ENCODE measurements around the gene DOCK7. TPM values are rescaled to one million over a fixed set of nuclear protein-coding genes. Genes with fewer than 3 reads are reported as not detected.
A peak's percentile ranks its signal among the peaks of the same experiment; 100 is the strongest.

The DOCK7 gene
- polyA plus RNA-seq, 4 donors, result 51.5 to 61.5 (median 56.5) TPM

DNA sequence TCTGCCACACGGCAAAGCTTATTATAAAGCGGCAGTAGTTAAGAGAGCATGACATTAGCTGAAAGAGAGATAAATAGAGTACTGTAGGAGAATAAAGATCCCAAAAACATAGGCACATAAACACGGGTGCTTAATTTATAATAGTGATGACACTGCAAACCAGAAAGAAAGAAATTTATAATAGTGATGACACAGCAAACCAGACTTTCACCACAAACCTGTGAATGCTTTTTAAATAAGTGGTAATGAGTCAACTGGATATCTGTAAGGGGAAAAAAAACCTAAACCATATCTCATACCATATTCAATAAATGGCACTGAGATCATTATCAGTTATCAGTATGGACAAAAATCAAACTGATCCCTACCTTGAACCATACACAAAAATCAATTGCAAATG is 225.8 kb downstream of the DOCK7 start:
- DNase-seq (ENCODE audit: low read depth in 4 of 4, low spot score in 2 of 4), result no peak

DNA sequence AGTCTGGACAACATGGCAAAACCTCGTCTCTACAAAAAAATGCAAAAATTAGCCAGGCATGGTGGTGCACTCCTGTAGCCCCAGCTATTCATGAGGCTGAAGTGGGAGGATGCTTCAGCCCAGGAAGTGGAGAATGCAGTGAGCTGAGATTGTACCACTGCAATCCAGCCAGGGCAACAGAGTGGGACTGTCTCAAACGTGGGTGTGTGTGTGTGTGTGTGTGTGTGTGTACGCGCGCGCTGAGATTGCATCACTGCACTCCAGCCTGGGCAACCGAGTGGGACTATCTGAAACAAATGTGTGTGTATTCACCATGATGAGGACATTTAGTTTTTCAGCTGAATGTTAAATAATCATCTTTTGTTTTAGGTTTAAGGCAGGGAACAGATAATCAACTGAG is 230.2 kb downstream of the DOCK7 start:
- no peak for DNase-seq (ENCODE audit: low read depth in 4 of 4, low spot score in 2 of 4)

DNA sequence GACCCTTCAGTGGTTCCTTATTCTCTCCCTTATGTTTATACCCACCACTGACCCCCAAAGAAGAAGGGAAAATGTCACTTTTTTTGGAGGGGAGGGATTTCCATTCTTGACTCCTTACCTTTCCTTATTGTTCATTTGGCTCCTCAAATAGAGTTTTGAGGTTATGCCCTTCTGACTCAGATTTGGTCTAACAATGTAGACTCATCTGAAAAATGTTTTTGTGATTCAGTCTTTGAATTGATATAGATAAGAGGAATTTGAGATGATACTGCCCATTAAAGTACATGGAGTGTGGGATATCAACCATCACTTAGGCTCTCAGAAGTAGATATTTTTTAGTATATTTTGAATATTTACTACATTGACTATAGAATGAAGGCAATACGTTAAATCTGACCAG is 235.2 kb downstream of the DOCK7 start:
- DNase-seq (ENCODE audit: low read depth in 4 of 4, low spot score in 2 of 4), result no peak

DNA sequence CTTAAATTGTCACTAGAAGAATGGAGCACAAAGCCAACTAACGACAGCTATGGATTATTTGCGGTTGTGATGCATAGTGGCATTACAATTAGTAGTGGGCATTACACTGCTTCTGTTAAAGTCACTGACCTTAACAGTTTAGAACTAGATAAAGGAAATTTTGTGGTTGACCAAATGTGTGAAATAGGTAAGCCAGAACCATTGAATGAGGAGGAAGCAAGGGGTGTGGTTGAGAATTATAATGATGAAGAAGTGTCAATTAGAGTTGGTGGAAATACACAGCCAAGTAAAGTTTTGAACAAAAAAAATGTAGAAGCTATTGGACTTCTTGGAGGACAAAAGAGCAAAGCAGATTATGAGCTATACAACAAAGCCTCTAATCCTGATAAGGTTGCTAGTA is 237.9 kb downstream of the DOCK7 start:
- DNase-seq (ENCODE audit: low read depth in 4 of 4, low spot score in 2 of 4), result no peak

DNA sequence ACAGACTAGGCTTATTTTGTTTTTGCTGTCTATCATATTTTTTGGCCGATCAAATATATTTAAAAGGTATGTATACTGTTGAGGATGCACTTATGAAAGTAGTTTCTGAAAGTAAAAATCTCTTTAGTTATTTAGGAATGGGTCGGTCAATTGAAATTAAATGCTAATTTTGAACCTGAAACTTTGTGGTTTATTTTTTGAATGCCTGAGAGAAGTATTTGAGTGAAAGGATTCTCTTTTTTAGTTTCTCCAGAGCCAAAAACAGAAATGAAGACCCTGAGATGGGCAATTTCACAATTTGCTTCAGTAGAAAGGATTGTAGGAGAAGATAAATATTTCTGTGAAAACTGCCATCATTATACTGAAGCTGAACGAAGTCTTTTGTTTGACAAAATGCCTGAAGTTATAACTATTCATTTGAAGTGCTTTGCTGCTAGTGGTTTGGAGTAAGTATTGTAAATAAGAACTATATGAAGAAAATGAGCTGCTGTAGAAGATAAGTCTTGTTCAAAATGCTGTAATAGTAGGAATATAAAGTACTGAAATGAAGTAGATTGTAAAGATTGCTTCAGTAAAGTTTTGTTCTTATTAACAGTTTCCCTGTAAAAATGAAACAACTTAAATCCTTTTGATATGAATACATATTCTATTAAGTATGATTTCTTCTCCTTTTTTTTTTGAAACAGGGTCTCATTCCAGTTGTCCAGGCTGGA is 239.8 kb downstream of the DOCK7 start:
- DNase-seq (ENCODE audit: low read depth in 4 of 4, low spot score in 2 of 4), result no peak

DNA sequence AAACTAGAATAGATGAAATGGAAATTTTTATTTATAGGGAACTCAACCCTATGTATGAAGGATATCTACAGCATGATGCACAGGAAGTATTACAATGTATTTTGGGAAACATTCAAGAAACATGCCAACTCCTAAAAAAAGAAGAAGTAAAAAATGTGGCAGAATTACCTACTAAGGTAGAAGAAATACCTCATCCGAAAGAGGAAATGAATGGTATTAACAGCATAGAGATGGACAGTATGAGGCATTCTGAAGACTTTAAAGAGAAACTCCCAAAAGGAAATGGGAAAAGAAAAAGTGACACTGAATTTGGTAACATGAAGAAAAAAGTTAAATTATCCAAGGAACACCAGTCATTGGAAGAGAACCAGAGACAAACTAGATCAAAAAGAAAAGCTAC is 243.5 kb downstream of the DOCK7 start:
- no peak for DNase-seq (ENCODE audit: low read depth in 4 of 4, low spot score in 2 of 4)

DNA sequence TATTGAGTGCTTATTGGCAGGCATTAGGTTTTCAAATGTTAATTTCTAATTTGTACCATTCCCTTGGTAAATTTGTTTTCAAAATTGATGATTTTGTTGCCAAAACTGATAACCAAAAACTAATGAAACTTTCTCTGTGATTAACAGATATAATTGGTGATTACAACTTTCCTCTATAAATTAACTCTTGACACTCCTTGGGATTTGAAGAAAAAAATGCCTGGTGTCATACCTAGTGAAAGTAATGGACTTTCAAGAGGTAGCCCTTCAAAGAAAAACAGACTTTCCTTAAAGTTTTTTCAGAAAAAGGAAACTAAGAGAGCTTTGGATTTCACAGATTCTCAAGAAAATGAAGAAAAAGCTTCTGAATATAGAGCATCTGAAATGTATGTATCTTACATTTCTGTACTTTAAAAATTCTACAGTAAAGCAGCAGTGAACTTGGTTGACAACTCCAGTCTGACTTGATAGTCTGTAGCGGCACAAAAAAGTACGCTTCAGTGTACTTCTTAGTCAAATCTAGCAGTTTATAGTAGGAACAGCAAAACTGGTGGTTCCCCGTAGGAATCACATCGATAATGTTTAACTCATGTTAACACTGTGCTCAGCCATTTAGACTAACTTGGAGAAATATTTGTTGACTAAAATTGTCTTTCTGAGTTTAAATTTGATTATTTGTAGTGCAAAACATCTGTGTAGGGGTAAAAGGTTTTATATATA is 248.4 kb downstream of the DOCK7 start:
- no peak for DNase-seq (ENCODE audit: low read depth in 4 of 4, low spot score in 2 of 4)

DNA sequence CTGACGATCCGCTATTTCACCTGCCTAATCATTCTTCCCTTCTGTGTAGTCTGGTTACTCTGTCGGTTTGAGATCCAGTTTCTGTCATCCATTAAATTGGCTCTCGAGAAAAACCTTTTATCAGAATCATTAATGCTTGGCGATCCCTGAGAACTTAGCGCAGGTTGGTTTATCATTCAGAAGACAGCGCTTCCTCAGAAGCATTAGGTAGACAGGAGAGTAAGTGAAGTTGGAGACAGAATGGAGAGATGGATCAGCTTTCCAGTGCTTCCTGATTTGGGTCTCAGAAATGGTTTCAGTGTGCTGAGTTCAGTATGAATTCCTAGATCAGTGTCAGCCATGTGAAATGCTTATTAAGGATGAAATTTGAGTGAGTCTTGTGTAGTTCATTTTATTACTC is 250.0 kb downstream of the DOCK7 start:
- DNase-seq (ENCODE audit: low read depth in 4 of 4, low spot score in 2 of 4), result peak in 1 of 4 donors; percentile 23

DNA sequence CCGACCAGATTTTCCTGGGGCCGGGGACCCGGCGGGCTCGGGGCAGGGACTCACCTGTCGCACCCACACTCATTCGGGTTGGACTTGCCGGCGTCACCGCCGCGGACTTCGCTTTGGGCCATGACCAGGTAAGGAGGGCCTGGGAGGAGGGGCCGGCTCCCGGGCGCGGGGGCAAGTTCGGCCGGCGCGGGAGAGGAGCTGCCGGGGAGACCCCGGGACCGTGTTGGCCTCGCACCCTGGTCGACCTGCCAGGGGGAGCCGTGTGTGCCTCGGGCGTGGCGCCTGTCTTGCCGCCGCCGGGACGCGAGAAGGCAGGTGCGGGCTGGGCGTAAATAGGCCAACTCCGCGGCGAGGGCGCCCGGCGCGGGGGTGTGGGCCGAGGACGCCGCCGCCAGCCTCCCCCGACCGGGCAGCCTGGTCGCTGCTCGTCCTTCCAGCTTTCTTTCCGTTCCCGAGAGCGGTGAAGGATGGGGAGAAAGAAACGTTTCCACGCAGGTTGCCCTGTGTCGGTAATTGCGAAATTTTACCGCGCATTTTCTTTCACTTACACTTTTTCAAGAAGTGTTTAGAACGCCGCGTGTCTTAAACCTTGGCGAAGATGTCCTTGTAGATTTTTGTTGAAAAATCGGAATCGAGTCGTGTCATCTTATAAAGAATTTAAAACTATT is 250.8 kb downstream of the DOCK7 start:
- peak in 1 of 4 donors; percentile 19 for DNase-seq (ENCODE audit: low read depth in 4 of 4, low spot score in 2 of 4)

DNA sequence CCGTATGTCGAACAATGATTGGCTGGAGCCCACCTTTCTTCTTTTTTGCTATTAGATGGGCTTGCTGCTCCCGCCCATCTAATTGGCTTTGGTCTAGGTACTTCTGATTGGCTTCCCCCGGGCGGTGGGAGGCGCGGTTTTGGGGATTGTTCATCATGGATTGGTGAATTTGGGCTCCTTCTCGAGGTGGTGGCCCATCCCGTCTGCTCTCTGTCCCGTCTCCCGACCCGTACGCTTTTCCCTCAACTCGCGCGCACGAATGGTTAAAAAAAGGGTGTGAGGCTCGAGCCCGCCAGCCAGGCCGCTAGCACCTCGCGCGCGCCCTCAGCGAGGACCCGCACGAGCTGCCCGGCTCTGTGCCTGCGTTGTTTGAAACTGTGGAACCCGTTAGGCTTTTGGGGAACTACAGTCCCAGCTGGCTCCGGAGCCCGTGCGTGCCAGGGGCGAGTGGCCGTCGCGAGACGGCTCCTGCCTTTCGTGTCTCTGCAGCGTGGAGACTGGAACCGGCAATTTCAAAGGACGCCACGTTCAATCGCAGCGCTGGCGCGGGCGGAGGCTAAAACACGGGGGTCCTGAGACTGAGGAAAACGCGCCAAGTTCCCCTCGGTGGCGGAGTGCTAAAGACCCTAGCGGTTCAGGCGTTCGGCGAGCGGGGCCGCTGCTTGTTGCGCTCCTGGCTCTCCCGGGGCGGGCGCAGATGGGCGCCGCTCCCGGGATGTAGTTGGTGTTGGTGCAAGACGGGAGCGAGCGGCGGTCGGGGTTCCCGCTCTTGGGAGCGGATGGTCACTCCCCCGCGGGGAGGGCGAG is 251.5 kb downstream of the DOCK7 start, which contains the start of gene USP1:
Gene USP1 (plus strand): TSS at position 584 of the 807 bp plus-strand sequence. CDS start 2,819 bp downstream, outside the sequence.
- peak; percentile 97 to 100 (median 98) for DNase-seq (ENCODE audit: low read depth in 4 of 4, low spot score in 2 of 4)

DNA sequence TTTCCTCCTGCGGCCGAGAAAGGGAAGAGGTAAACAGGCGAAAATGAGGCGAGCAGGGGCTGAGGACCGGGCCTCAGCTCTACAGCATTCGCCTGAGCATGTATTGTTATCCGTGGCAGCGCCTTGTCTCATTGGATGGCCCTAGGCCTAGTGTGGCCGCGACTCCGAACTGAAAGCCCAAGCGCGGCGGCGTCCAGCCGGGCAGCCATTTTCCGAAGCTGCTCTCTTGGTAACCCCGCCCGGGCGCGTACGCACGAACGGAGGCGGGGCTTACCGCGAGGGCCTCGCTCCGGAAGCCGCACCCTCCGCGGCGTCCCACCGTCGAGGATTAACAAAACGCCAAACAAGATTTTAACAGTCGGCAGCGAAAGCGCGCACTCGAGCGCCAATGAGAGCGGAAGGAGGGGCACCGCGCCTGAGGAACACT is 252.1 kb downstream of the DOCK7 start:
- peak in 1 of 4 donors; percentile 98 for DNase-seq (ENCODE audit: low read depth in 4 of 4, low spot score in 2 of 4)

DNA sequence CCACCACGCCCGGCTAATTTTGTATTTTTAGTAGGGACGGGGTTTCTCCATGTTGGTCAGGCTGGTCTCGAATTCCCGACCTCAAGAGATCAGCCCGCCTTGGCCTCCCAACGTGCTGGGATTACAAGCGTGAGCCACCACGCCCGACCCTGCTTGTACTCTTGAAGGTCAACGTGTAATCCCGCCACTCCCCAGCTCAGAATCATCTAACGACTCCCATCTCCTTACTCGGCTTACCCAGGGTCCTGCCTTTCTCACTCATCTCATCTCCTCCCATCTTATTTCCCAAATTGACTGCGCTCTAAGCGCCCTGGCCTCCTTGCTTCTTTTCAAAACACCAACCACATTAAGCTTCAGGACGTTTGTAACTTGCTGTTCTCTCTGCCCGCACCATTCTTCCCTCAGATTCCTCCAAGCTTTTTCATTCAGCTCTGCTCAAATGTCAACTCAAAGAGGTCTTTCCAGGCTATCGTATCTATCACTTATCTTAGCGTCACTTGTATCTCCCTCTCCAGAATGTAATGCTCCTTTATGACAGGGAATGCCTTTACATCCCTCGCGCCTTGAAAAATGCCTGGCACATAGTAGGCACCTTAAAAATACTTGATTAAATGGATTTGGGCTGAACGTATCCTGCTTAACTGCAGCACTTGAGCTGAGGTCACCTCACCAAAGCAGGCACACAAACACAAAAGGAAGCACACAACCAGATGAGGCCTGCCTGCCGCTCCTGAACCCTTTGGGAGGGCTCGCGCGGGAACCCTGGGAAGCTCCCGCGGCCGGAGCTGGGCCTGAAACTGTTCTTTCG is 252.8 kb downstream of the DOCK7 start:
- DNase-seq (ENCODE audit: low read depth in 4 of 4, low spot score in 2 of 4), result peak in 3 of 4 donors; percentile 43 to 52 (median 50)

DNA sequence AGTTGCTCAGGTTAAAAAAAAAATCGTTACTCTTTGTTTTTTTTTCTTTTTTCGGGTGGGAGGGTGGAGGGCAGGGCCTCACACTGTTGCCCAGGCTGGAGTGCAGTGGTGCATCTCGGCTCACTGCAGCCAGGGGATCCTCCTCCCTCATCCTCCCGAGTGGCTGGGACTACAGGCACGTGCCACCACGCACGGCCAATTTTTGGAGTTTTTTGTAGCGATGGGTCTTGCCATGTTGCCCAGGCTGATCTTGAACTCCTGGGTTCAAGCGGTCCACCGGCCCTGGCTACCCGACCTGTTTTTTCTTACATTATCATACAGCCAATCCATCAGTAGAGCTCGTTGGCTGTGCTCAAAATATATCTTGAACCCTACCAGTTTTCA is 253.6 kb downstream of the DOCK7 start:
- no peak for DNase-seq (ENCODE audit: low read depth in 4 of 4, low spot score in 2 of 4)

DNA sequence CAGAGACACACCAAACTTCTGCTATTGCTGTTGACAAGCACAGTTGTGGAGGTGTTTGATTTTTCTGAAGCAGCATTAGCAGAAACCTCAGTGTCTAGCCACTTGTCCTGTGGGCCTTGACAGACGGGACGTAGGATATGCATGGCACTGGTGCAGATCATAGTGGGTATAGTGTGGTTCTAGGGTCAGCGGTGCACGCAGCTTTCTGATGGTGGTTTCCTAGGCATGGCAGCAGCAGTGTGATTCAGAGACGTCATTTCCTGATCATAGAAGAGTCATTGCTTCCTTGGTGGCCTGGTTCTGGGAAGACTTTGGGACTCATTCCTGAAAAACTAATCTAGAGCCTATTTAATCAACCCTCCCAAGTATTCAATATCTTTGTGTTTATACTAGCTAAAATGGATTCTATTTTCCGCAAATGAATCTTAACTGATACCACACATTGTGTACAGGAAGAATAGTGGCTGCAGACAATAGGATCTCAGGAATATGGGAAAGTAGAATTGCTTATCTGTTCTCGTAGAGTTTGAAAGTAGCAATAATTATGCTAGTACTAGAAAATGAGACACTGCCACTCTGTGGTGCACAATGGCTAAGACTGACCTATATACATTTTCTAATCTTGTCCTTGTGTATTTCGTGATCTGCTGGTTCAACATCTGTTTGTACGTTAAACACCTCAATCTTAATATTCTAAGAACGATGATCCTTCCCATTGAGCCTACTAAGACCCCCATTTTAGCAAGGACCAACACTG is 254.1 kb downstream of the DOCK7 start:
- DNase-seq (ENCODE audit: low read depth in 4 of 4, low spot score in 2 of 4), result no peak

DNA sequence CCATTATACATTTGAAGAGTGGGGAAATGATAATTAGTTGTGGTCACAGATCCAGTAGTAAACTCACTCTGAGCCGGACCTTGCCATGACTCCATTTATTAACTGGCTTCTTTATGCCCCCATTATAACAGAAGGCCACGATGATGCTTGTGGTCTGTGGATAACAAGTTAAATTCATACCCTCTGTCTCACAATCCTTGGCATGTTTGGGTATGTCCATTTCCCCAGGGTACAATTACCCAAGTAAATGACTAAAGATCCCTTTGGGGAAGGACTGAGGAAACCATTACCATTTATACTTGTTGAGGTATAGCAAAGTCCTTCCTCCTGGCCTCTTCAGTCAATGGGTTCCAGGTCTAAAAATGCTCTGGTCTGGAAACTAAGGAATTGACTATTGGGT is 258.6 kb downstream of the DOCK7 start:
- DNase-seq (ENCODE audit: low read depth in 4 of 4, low spot score in 2 of 4), result no peak

DNA sequence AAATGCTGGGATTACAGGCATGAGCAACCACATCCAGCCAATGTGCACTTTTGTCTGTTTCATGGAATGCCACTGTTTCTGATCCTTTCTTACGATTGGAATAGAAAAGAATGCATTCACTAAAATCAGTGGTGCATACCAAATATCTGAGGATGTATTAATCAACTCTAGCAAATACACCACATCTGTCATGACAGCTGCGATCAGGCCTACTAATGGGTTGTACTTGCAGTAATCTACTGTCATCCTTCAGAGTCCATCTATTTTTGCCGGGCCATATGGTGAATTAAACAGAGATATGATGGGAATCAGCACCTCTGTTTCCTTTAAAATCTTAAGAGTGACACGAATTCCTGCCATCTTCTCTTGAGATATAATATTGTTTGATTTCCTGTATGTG is 259.8 kb downstream of the DOCK7 start:
- no peak for DNase-seq (ENCODE audit: low read depth in 4 of 4, low spot score in 2 of 4)

DNA sequence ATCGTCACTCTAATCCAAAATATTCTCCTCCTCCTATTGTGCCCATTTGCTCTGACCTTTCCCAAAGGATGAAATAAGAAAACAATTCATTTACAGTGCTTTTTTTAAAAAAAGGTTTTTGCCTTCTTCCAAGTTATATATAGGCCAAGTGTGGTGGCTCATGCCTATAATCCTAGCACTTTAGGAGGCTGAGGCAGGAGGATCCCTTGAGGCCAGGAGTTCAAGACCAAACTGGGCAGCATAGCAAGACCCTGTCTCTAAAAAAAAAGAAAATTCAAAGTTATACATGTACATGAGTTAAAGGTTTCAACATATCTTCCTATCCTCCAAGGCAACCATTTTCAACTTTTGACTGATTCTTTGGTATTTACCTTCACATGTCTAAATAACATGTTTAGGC is 261.4 kb downstream of the DOCK7 start:
- DNase-seq (ENCODE audit: low read depth in 4 of 4, low spot score in 2 of 4), result no peak

DNA sequence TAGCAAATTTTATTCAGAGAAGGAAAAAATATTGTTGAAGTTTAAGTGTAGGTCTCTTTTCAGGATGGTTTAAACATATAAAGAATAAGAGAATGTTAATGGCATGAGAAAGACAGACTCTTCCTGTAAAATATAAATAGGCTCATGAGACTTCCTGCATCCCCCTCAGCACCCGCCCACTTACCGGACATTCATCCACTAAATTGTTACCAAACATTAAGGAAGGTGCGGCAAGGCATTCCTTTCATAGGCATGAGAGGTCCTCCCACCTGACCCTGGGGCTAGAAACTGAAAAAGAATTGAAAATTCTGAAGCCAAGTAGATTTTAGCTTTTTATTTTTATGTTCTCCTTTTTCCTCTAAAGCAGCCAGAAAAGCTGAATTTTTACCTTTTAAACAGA is 261.9 kb downstream of the DOCK7 start:
- no peak for DNase-seq (ENCODE audit: low read depth in 4 of 4, low spot score in 2 of 4)

DNA sequence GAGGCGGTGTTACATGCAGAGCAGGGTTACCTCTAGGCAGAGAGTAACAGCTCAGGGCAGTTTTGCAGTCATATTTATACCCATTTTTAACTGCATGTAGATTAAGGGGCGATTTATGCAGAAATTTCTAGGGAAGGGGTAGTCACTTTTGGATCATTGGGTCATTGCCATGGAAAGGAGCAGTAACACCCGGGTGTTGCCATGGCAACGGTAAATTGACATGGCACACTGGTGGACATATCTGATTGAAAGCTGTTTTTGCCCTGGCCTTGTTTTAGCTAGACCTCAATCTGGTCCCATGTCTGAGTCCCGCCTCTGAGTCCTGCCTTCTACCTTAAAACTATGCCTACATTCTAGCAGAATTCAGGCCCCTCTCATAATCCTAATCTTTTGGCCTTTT is 263.1 kb downstream of the DOCK7 start:
- no peak for DNase-seq (ENCODE audit: low read depth in 4 of 4, low spot score in 2 of 4)

All from left renal cortex interstitium (tissue), 4 donors.